GM15510 (cell line): ENCODE data around the gene CAPN3.

ENCODE experiments used
- POLR2A ChIP-seq: IDR thresholded peaks from 3 replicates; pipeline ENCODE4 v1.6.1; 2011; ENCODE audit warnings: borderline replicate concordance; ENCODE audit not compliant: insufficient read length; ENCODE audit errors: extremely low read depth

Gene CAPN3

DNA sequence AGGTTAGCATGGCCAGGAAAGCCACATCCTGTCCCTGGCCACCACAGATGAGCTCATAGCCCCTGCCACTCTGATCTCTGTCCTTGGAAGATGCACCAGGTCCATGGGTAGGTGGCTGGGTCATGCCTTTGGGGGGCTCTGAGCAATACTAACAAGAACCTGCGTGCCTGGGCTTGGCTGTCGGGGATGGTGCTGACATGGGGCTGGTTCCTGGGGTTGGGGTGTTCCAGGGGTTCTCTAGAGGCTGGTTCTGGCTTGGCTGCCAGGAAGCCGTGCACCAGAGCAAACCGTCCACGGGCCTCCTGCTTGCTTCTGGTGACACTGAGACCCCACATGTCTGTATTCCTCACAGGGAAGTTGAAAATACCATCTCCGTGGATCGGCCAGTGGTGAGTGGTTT, 44.1 kb downstream of the CAPN3 start:
- no peak for TF ChIP-seq POLR2A

DNA sequence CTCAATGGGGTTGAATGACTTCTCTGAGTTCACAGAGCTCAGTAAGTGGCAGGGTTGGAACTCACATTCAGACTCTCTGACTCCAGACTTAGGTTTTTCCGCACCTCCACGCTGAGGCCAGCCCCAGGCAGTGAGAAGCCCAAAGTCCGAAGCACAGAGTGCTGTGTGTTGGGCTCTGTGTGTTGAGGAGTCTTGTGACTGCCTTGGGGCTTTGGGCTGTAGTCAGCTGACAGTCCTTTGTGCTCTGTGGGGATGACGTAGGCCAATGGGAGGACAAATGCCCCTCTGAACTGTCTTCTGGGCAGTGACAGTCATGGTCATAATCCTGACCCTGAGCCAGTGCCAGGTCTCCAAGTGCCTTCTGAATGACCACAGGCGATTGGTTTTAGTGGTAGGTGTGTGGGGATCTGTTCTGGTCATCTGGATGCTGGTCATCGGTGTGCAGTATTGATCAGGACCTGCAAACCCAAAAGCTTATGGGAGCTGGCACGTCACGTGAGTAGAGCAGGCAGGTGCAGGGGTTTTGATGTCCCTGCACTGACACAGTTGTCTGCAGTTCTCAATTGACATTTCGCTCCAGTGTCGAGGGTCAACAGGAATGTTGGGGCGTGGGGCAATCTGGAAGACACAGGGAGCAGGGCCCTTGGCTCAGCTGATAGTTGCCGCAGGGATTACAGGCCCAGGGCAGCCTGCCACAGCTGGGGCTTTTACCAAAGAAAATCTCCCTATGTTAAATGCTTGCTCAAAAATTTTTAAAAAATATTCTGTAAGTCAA, 45.3 kb downstream of the CAPN3 start:
- TF ChIP-seq POLR2A: no peak

DNA sequence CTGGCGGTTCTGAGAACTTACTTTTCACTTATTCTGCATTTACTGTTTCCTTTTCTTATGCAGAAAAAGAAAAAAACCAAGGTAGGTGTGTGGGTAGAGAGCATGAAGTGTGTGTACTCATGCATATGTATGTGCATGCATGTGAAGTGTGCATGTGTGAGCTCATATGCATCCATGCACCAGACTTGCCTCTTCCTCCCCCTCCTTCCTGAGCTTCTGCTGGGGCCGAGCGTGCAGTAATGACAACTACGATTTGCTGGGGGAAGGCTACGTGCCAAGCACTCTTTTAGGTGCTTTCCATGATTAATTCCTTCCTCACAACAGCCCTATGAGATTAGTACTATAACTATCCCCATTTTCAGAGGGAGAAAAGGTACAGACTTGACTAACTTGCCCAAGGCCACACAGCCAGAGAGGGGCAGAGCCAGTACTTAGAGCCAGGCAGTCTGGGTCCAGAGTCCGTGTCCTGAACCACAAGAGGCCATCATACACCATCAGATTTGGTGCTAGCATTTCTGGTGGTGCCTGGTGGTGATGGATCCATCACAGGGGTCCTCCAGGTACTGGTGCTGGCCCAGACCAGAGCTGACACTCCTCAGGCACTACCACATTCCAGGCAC, 46.7 kb downstream of the CAPN3 start:
- TF ChIP-seq POLR2A: no peak

DNA sequence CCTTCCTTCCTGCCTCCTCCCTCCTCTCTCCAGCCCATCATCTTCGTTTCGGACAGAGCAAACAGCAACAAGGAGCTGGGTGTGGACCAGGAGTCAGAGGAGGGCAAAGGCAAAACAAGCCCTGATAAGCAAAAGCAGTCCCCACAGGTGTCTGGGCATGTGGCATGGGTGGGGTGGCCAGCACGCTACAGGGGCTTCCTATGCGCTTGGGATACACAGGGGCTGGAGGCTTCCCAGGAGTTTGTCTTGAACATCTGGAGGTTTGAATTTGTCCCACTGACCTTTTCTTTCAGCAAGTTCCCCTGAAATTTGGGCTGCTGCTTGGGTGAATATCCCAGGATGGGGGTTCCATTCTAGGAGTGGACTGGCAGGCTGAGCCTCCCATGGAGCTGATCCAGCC, 48.9 kb downstream of the CAPN3 start:
- no peak for TF ChIP-seq POLR2A

DNA sequence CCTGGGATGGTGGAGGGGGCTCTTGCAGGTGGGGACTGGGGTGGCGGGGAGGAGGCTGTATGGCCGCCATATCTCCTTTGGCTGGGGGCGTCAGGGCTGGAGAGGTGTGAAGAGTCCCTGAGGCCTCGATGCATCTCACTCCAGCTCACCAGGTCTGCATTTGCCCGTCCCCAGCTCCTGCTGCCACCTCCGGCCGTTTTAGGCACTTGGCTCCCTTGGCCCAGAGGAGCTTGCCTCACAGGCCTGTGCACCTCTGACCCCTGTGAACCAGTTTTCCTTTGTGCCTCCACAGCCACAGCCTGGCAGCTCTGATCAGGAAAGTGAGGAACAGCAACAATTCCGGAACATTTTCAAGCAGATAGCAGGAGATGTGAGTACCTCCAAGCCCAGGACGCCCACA, 49.7 kb downstream of the CAPN3 start:
- no peak for TF ChIP-seq POLR2A

DNA sequence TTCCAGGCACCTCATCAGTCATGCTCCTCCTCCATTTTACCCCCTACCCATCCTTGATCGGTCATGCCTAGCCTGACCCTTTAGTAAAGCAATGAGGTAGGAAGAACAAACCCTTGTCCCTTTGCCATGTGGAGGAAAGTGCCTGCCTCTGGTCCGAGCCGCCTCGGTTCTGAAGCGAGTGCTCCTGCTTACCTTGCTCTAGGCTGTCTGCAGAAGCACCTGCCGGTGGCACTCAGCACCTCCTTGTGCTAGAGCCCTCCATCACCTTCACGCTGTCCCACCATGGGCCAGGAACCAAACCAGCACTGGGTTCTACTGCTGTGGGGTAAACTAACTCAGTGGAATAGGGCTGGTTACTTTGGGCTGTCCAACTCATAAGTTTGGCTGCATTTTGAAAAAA, 52.6 kb downstream of the CAPN3 start:
- no peak for TF ChIP-seq POLR2A

DNA sequence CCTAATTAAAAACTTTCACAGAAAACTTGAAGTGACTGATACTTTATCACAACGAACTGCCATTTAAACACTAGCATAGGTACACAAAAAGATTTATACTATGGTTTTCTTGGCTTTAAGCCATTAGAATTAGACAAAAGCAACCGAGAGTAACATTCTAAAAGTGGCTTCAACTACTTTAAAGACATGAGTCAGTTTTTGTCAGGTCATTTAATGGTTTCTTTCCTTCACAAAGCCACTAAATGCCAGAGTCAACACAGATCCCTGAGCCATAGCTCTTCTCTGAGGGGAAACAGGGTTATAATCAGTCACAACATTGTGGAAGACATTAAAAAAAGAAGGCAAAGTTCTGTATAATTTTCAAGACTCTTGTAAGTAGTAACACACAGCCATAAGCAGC, 54.6 kb downstream of the CAPN3 start:
- TF ChIP-seq POLR2A: no peak

DNA sequence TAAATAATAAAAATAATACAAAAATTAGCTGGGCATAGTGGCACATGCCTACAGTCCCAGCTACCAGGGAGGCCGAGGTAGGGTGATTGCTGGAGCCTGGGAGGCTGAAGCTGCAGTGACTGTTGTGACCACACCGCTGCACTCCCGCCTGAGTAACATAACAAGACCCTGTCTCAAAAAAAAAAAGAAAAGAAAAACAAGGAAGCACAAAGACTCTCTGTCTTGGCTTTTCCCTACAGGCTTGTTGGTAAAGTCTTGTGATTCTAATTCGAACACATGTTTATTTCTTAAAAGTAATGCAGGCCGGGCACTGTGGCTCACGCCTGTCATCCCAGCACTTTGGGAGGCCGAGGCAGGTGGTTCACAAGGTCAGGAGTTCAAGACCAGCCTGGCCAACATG, 60.1 kb downstream of the CAPN3 start:
- TF ChIP-seq POLR2A: no peak

DNA sequence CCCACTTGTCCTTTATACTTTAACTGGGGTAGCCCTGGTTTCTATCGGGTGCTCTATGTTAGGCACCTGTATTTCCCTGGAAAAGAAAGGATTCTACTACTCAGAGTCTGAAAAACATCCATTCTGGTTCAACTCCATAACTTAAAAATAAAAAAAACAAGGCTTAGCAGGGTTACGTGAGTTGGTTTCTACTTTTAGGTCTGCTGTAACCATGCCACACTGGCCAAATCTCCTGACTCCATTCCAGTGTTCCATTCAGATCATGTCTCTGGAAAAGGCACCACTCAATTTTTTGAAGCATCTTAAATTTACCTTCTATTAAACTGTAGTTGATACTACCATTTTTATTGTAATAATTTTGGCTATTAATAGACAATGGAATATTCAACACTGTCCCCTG, 62.1 kb downstream of the CAPN3 start:
- no peak for TF ChIP-seq POLR2A

DNA sequence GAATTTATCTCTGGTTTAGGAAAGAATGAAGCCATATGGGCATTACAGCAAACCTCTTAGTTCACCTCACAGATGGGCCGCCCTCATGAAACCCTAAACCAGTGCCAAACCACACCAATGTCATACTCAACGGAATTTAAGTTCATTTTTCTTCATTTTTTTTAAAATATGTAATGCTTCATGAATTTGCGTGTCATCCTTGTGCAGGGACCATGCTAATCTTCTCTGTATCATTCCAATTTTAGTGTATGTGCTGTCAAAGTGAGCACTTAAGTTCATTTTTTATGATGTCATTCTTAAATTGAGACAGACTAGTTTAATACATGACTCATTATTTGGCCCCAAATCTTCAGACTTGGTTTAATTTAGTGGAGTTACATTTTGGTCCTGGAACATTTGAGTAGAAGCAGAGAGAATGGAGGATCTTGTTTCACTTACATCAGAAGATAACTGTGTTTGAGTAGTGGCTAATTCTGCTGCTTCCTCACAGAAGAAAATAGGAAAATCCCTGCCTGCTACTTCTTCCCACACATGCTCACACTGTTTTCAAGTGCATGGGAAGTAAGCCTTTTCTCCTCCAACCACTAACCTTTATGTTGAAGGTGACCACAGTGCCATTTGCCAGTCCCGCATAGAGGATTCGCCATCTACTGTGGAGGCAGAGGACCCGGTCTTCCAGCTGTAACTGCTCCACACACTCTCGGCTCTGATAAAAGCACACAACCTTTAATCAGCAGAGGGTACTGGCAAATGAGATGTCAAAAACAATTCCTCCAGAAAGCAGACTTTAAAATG, 68.3 kb downstream of the CAPN3 start:
- TF ChIP-seq POLR2A: no peak

DNA sequence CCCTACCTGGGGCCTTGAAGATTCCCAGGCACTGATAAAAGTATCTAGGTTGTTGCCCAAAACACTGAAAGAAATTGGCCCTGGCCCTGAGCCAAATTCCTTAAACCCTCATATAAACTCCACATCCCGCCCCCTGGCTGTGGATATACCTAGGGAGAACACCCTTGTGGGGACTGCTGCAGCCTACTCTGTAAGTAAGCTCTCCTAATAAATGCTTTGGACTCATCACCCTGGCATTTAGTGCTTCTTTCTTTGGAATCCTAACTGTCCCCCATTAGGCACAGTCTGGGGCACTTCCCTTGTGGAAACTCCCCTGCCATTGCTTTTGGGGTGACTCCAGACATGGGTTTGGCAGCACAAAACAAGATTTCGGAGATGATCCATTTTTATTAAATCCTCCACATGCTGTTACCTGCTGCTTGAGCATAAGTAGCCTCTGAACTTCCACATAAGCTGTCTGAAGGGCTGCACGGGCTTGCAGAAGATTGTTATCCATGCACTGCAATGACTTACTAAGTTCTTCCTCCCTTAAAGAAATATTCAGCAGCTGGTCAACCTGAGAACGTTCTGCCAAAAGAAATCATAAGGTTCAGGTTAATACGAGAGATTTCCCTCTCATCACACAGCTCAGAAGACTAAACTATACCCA, 85.2 kb downstream of the CAPN3 start:
- no peak for TF ChIP-seq POLR2A

DNA sequence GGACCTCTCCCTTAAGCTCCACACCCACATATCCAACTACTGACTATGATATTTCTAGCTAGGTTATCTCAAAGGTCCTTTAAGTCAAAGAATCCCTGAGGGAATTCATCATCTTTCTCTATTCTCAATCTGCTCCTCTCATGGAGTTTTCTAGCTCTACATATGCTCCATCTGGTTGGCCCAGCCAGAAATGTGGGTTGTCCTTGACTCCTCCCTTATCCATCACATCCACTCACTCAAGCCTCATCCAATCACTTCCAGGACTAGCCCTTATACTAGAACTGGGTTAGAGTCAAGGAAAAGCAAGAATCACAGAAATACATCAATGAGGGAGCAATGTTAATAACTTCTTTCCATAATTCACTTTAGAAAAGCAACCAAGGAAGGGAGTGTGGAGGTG, 86.2 kb downstream of the CAPN3 start:
- TF ChIP-seq POLR2A: no peak

DNA sequence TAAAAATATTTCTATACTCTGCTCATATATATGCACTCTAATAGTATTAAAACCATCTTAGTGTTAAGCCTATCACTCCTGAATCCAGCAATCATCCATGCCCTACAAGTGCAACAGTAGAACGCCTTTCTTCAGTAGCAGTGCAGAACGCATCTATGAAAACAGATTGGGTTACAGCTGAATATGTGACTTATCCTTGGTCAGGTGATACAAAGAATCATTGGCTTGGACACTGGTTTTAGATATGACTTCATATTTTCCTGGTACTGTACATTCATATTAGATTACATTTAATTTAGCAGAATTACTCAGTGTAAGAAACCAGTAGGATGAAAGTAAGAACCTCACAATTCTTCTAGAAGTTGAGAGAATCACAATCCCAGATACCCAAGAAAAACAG, 88.3 kb downstream of the CAPN3 start:
- no peak for TF ChIP-seq POLR2A

DNA sequence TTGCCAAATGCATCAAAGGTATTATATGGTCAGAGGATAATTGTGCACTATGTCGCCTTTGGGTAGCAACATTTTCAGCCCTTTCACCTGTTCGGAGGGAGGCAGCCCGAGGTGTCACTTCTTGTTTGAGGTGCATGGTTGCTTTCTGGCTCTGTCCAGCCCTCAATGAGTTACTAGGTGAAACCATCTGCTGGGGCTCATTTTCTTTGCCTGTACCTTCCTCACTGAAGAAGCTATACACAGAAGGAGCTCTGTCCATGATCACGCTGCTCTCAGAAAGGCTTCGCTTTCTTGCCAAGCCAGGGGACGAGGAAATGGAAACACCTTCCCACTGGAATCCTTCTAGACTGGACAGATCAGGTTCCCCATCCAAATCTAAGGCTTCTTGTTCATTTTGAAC, 89.0 kb downstream of the CAPN3 start:
- no peak for TF ChIP-seq POLR2A

DNA sequence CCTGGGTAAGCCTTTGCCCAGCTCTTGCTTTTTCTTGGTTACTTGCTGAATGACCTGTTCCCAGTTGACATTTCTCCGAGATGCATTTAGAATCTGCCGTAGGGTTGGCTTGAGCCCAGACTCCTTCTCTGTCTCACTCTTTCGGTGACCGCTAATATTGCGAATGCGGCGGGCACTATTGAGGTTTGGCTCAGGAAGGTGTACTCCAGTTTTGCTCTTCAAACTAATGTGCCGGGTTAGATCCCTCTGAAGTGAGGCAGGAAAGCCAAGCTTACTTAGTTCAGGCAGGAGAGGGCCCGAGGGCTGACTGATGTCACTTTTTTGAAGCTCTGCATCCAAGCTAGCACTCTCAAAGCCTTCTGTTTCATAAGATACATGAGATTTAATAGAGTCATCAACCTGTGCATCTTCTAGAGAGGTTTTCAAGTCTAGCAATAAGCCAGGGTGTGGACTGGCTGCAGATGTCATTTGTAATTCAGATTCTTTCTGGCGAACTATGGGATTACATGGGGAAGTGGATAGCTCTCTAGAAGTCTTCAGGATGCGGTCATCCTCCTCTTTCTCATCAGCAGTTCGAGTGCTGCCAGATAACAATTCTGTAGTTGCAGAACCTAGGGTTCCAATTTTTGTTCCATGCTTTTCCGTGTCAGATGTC, 90.6 kb downstream of the CAPN3 start:
- no peak for TF ChIP-seq POLR2A

DNA sequence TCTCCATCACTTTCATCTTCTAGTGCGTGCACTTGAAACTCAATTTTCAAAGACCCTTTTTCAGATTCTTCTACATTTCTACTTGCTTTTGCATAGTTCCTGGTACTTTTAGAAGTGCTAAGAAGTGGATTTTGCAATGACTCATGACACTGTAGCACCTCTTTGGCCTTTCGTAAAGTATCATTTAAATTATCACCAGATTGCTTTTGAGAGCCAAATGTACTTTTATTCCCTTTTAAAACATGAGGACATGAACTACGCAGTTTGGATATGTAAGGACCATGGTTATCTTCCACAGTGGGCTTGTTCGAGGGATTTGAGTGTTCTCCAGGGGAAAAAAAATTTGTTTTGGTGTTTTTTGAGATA, 91.1 kb downstream of the CAPN3 start:
- TF ChIP-seq POLR2A: no peak

DNA sequence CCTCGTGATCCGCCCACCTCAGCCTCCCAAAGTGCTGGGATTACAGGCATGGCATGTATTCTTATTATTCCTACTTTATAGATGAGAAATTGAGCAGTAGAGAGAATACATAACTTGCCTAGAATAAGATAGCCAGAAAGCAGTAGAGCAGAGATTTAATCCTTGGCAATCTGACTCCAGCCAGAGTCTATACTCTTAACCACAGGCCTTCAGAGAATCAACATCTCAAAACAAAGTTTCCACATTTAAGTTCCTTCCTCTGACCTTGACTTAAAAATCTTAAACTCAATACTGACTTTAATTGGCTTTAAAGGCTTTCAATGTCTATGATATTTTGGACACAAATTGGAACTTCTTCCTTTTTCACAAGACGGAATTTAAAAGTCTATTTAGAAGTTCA, 94.5 kb downstream of the CAPN3 start:
- TF ChIP-seq POLR2A: no peak
